ENCODE data around the gene TP53TG5. TPM values are rescaled to one million over a fixed set of nuclear protein-coding genes. Genes with fewer than 3 reads are reported as not detected.

TP53TG5 gene
- total RNA-seq, 3 donors from 2014 or later (not counting 1 experiment from before 2014, with no cell fraction given), result 0.14 TPM; not detected in 2

Other genes with a start within 250 kb of the TP53TG5 start
- 1 to 10 TPM in 1 of 3 donors, not detected in 2; 2.4 TPM for gene PI3, start 203.4 kb downstream of the TP53TG5 start, total RNA-seq
- not detected for gene SEMG1, start 171.3 kb downstream of the TP53TG5 start, total RNA-seq
- gene SEMG2, start 157.0 kb downstream of the TP53TG5 start, total RNA-seq, result not detected
- gene SLPI, start 123.8 kb downstream of the TP53TG5 start, total RNA-seq, result under 1 TPM in 1 of 3 donors, not detected in 2; 0.90 TPM
- not detected for gene RBPJL, start 71.5 kb downstream of the TP53TG5 start, total RNA-seq
- gene MATN4, start 70.0 kb downstream of the TP53TG5 start, total RNA-seq, result not detected
- 1 to 10 TPM in 2 of 3 donors, under 1 TPM in 1; 0.45 to 1.8 (median 1.5) TPM for gene SDC4, start 29.9 kb downstream of the TP53TG5 start, total RNA-seq
- 10 to 100 TPM; 73.8 to 77.4 (median 74.0) TPM for gene SYS1, start 15.2 kb downstream of the TP53TG5 start, total RNA-seq
- gene DBNDD2, start 30.0 kb upstream of the TP53TG5 start, total RNA-seq, result 10 to 100 TPM; 13.0 to 14.7 (median 13.3) TPM
- 100 to 1,000 TPM; 173 to 190 (median 187) TPM for gene PIGT, start 37.8 kb upstream of the TP53TG5 start, total RNA-seq
- not detected for gene WFDC2, start 91.4 kb upstream of the TP53TG5 start, total RNA-seq
- gene SPINT3, start 137.3 kb upstream of the TP53TG5 start, total RNA-seq, result not detected
- gene WFDC6, start 161.2 kb upstream of the TP53TG5 start, total RNA-seq, result not detected
- gene EPPIN, start 169.1 kb upstream of the TP53TG5 start, total RNA-seq, result not detected
- not detected for gene WFDC8, start 201.0 kb upstream of the TP53TG5 start, total RNA-seq